Glutamatergic neuron (in vitro differentiated cells): ENCODE results near the gene TAP1. TPM values are rescaled to one million over a fixed set of nuclear protein-coding genes. Genes with fewer than 3 reads are reported as not detected.

ENCODE experiments used
- DNase-seq: peaks from one replicate; pipeline ENCODE4 v3.0.0; 2022
- H3K27ac Mint-ChIP-seq: one replicate; pipeline ENCODE4 v1.8.0; 2020; ENCODE audit warnings: mild to moderate bottlenecking, mixed read lengths, inconsistent platforms; ENCODE audit not compliant: unreplicated experiment
- H3K27me3 Mint-ChIP-seq: one replicate; pipeline ENCODE4 v1.8.0; 2020; ENCODE audit warnings: mild to moderate bottlenecking, moderate library complexity, mixed read lengths, inconsistent platforms; ENCODE audit not compliant: unreplicated experiment
- H3K36me3 Mint-ChIP-seq: one replicate; pipeline ENCODE4 v1.8.0; 2020; ENCODE audit warnings: mild to moderate bottlenecking, mixed read lengths, inconsistent platforms; ENCODE audit not compliant: unreplicated experiment
- H3K4me1 Mint-ChIP-seq: one replicate; pipeline ENCODE4 v1.8.0; 2020; ENCODE audit warnings: mild to moderate bottlenecking, low read depth, mixed read lengths, inconsistent platforms; ENCODE audit not compliant: unreplicated experiment
- H3K4me3 Mint-ChIP-seq: one replicate; pipeline ENCODE4 v1.8.0; 2020; ENCODE audit warnings: mild to moderate bottlenecking, mixed read lengths, inconsistent platforms; ENCODE audit not compliant: unreplicated experiment
- H3K9me3 Mint-ChIP-seq: one replicate; pipeline ENCODE4 v1.8.0; 2020; ENCODE audit warnings: mild to moderate bottlenecking, moderate library complexity, mixed read lengths, inconsistent platforms; ENCODE audit not compliant: unreplicated experiment
- CTCF ChIP-seq: fragments of 200-600 bp; sonication (generic); IDR thresholded peaks from one replicate; pipeline ENCODE4 v1.5.0; 2021; ENCODE audit not compliant: partially characterized antibody, unreplicated experiment
- total RNA-seq: library from RNA; stranded (reverse); fragmentation: NEBNext Ultra II Directional; extraction: Animal tissue kit (Norgen Biotek cat#: 25700); gene quantifications from one replicate; pipeline ENCODE4 v1.2.1, GENCODE V29; 2021; ENCODE audit not compliant: unreplicated experiment

The TAP1 gene
- total RNA-seq, 1 donor from 2014 or later: 0.25 TPM

DNA sequence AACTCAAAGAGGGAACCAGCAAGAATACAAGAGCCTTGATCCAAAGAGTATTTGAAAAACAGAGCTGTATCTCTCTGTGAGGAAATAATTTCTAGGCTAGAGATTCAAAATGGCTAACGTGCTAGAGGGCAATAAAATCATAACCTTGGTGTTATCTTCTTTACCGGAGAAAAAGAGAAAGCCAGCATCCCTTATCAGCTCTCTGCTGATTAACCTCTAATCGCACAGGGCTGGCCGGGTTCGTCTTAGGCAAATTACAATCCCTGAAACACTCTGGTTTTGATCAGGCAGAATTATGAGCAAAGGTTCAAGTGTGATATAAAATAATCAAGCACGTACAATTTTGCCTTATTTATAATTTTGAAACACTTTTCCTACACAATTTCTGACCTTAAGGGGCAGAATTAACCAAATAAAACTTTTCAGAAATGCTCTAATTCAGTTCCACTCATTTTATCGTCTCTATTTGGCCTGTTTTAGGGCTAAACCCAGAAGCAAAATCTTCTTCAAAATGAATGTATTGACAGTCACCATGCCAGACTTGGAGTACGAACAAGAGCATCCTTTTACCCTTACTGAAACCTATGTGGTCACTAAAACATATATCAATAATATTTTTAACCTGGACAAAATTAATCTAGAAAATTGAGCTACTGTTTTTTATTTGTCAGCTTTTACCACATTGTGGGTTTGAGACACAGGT is 14.2 kb upstream of the TAP1 start:
- Mint-ChIP-seq H3K27me3 (no peaks in the 10 kb centered on the region), H3K36me3 (no peaks in the 10 kb centered on the region)
- no peak for TF ChIP-seq CTCF

GRCh38 chr6:32867022-32867477 is 13.5 kb upstream of the TAP1 start:
- Mint-ChIP-seq H3K9me3 (no peaks in the 10 kb centered on the region), H3K36me3 (no peaks in the 10 kb centered on the region), H3K4me1 (no peaks in the 10 kb centered on the region), H3K4me3 (no peak overlapping the region), H3K27me3 (no peaks in the 10 kb centered on the region), H3K27ac (no peak overlapping the region)
- DNase-seq: no peak
- TF ChIP-seq CTCF: no peak

More for the DNA sequence above, 14.2 kb upstream of the TAP1 start:
- Mint-ChIP-seq H3K4me1 (no peaks in the 10 kb centered on the region), H3K27ac (no peak overlapping the region), H3K9me3 (no peaks in the 10 kb centered on the region), H3K4me3 (no peak overlapping the region)
- DNase-seq: no peak

GRCh38 chr6:32865724-32866443 is 12.4 kb upstream of the TAP1 start:
- Mint-ChIP-seq H3K27me3 (no peaks in the 10 kb centered on the region), H3K9me3 (no peaks in the 10 kb centered on the region), H3K27ac (no peak overlapping the region), H3K4me3 (no peak overlapping the region), H3K36me3 (no peaks in the 10 kb centered on the region), H3K4me1 (no peaks in the 10 kb centered on the region)
- no peak for DNase-seq
- TF ChIP-seq CTCF: no peak

DNA sequence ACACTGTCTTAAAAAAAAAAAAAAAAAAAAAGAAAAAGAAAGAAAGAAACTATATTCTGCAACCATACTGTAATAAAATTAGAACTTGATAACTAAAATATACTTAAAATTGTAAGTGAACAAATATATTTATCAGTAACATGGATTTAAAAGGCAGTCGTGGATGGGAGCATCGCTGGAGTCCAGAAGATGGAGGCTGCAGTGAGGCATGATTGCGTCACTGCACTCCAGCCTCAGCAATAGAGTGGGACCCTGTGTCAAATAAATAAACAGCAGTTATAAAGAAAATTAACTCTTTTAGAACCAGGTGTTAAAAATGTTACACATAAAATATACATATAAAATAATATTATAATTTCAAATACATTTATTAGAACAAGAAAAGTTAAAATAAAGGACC is 9.2 kb upstream of the TAP1 start:
- H3K27ac Mint-ChIP-seq: no peak overlapping the region
- no peaks in the 10 kb centered on the region for H3K36me3 Mint-ChIP-seq
- no peak for DNase-seq
- H3K27me3 Mint-ChIP-seq: peaks cover 2% of the 10 kb centered on the region
- no peak overlapping the region for H3K4me3 Mint-ChIP-seq
- H3K9me3 Mint-ChIP-seq: no peaks in the 10 kb centered on the region
- no peak for TF ChIP-seq CTCF
- no peaks in the 10 kb centered on the region for H3K4me1 Mint-ChIP-seq

DNA sequence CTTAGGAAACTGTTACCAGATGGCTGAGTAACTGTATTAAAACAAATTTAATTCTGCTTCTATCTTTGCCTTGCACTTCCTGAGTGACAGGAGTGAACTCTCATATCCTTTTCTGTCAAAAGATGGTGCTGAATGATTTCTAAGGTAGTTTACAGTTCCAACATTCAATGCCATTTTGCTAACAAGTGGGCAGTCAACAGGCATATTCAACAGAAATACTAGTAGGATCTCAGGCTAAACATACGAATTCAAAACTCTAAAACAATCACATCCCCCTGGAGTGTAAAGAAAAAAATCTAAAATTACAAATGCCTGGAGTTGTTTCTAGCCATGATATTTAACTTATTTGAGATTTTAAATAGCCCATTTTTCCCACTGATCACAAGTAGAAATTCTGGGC is 7.2 kb upstream of the TAP1 start:
- DNase-seq: no peak
- H3K27ac Mint-ChIP-seq: no peak overlapping the region
- H3K4me3 Mint-ChIP-seq: no peak overlapping the region
- no peaks in the 10 kb centered on the region for H3K36me3 Mint-ChIP-seq
- H3K4me1 Mint-ChIP-seq: no peaks in the 10 kb centered on the region
- no peak for TF ChIP-seq CTCF
- H3K9me3 Mint-ChIP-seq: no peaks in the 10 kb centered on the region
- H3K27me3 Mint-ChIP-seq: peaks cover 5% of the 10 kb centered on the region
